Kidney (tissue), 14 donors: ENCODE data around the gene DRC3. TPM values are rescaled to one million over a fixed set of nuclear protein-coding genes. Genes with fewer than 3 reads are reported as not detected.

Experiments used
- DNase-seq, 5 donors: peaks; one replicate each; pipeline ENCODE4 v3.0.0-alpha.2; 2013 to 2020
- FAIRE-seq: peaks from 2 replicates; lab custom pipeline; 2012; peaks lifted over from hg19 to GRCh38; lab: Jason Lieb, UNC
- H3K27ac ChIP-seq, 2 donors: one replicate each; pipeline ENCODE4 v1.7.0; 2013; ENCODE audit warnings: low read depth in 2 of 2, low read length in 2 of 2, inconsistent platforms in 1 of 2
- H3K27me3 ChIP-seq: one replicate; pipeline ENCODE4 v1.7.1; 2013; ENCODE audit warnings: low read length, inconsistent platforms; ENCODE audit not compliant: control insufficient read depth, insufficient read depth
- H3K36me3 ChIP-seq, 3 donors: one replicate each; pipeline versions ENCODE4 v1.7.0 to v1.7.1; 2013; ENCODE audit warnings: low read length in 3 of 3, control low read depth in 1 of 3, inconsistent platforms in 1 of 3; ENCODE audit not compliant: insufficient read depth in 3 of 3, control insufficient read depth in 2 of 3
- H3K4me1 ChIP-seq, 3 donors: one replicate each; pipeline versions ENCODE4 v1.7.0 to v1.7.1; 2013; ENCODE audit warnings: low read length in 3 of 3, inconsistent platforms in 1 of 3, low read depth in 1 of 3; ENCODE audit not compliant: control insufficient read depth in 2 of 3, insufficient read depth in 2 of 3
- H3K4me3 ChIP-seq, 3 donors: one replicate each; pipeline versions ENCODE4 v1.7.0 to v1.8.1; 2013; ENCODE audit warnings: low read length in 3 of 3, control low read depth in 1 of 3, inconsistent platforms in 1 of 3
- H3K9ac ChIP-seq, 3 donors: one replicate each; pipeline versions ENCODE4 v1.7.0 to v1.7.1; 2013; ENCODE audit warnings: low read length in 3 of 3, control low read depth in 1 of 3, inconsistent platforms in 1 of 3
- H3K9me3 ChIP-seq, 3 donors: one replicate each; pipeline versions ENCODE4 v1.7.0 to v1.7.1; 2013; ENCODE audit warnings: low read length in 3 of 3, control low read depth in 1 of 3, inconsistent platforms in 1 of 3; ENCODE audit not compliant: control insufficient read depth in 2 of 3, insufficient read depth in 1 of 3
- CTCF ChIP-seq: IDR thresholded peaks from 3 replicates; pipeline ENCODE4 v1.5.1; 2012; ENCODE audit warnings: mild to moderate bottlenecking, moderate library complexity, borderline replicate concordance; ENCODE audit not compliant: insufficient read depth; ENCODE audit errors: extremely low read depth
- intact Hi-C: fragments of 100-400 bp; cut with DNase I; formaldehyde crosslinking; loops from one replicate; pipeline ENCODE4 v1.11.1; 2022
- polyA plus RNA-seq: library from polyadenylated mRNA; stranded (reverse); fragments of 350-450 nt; fragmentation: Illumina TruSeq; extraction: RNeasy Lipid Tissue Mini Kit (QIAGEN cat#74804); gene quantifications from one replicate; pipeline ENCODE4 v1.2.3, GENCODE V29; 2014; ENCODE audit warnings: low read depth, low replicate concordance; ENCODE audit not compliant: insufficient read depth
- total RNA-seq: library from RNA; stranded (reverse); fragmentation: NEBNext Ultra II Directional; extraction: Animal tissue kit (Norgen Biotek cat#: 25700); gene quantifications from one replicate; pipeline ENCODE4 v1.2.1, GENCODE V29; 2021
- donor health status: control.
- donor health status: control.
- donor health status: control.
- donor health status: control.
- donor health status: control.
- donor health status: DM: yes; HTN: yes; CAD: no.
- donor health status: Normal renal cell carcinoma (clear cell type).

DRC3 gene
- total and polyA plus RNA-seq, 2 donors from 2014 or later = 8.6 to 17.3 TPM

- DNase-seq (no peak), FAIRE-seq (no peak)
- Histone ChIP-seq H3K27me3 (no peaks in the 10 kb centered on the region), H3K4me3 (no peak overlapping the region), H3K9me3 (no peaks in the 10 kb centered on the region), H3K36me3 (no peaks in the 10 kb centered on the region), H3K9ac (peak overlapping the region in 1 of 3 donors; percentile 27), H3K27ac (peak overlapping the region; percentile 65 to 70), H3K4me1 (peaks cover 0 to 34% (median 31%) of the 10 kb centered on the region in 3 donors)
- intact Hi-C loops = no loop called here
- TF ChIP-seq CTCF = no peak
Measured at GRCh38 chr17:17929655-17930380, 42.8 kb upstream of the DRC3 start.

GRCh38 chr17:17930674-17931073 is 42.0 kb upstream of the DRC3 start:
- H3K9ac ChIP-seq = no peak overlapping the region
- TF ChIP-seq CTCF = no peak
- H3K36me3 ChIP-seq = no peaks in the 10 kb centered on the region
- FAIRE-seq (no peak), DNase-seq (no peak)
- intact Hi-C loops = no loop called here
- H3K4me1 ChIP-seq = peaks cover 0 to 40% (median 39%) of the 10 kb centered on the region in 3 donors
- no peak overlapping the region for H3K4me3 ChIP-seq
- H3K9me3 ChIP-seq = no peaks in the 10 kb centered on the region
- no peaks in the 10 kb centered on the region for H3K27me3 ChIP-seq
- H3K27ac ChIP-seq = peak overlapping the region in 1 of 2 donors; percentile 70

GRCh38 chr17:17931159-17931558 is 41.5 kb upstream of the DRC3 start:
- no peaks in the 10 kb centered on the region for H3K27me3 ChIP-seq
- no peak overlapping the region for H3K4me3 ChIP-seq
- no peaks in the 10 kb centered on the region for H3K9me3 ChIP-seq
- intact Hi-C loops = no loop called here
- peak overlapping the region in 1 of 2 donors; percentile 9 for H3K27ac ChIP-seq
- no peak overlapping the region for H3K9ac ChIP-seq
- no peak for DNase-seq
- no peak for FAIRE-seq
- no peak for TF ChIP-seq CTCF
- peaks cover 0 to 43% (median 40%) of the 10 kb centered on the region in 3 donors for H3K4me1 ChIP-seq
- no peaks in the 10 kb centered on the region for H3K36me3 ChIP-seq
